Keratinocyte (primary cell): ENCODE data around the gene SPTBN2. TPM values are rescaled to one million over a fixed set of nuclear protein-coding genes. Genes with fewer than 3 reads are reported as not detected.

Experiments
- DNase-seq: peaks from one replicate; pipeline ENCODE4 v3.0.0-alpha.2; 2011; ENCODE audit warnings: low read depth, missing footprints, low spot score
- FAIRE-seq: peaks from 2 replicates; lab custom pipeline; 2011; peaks lifted over from hg19 to GRCh38; lab: Jason Lieb, UNC
- H2AFZ ChIP-seq: 2 replicates; pipeline ENCODE4 v1.6.0; 2012; ENCODE audit warnings: low read length, control low read depth, inconsistent platforms; ENCODE audit not compliant: control insufficient read depth
- H3K27ac ChIP-seq: 2 replicates; pipeline ENCODE4 v1.5.1; 2011; ENCODE audit warnings: low read length; ENCODE audit not compliant: control insufficient read depth, insufficient read depth
- H3K27me3 ChIP-seq: 3 replicates; pipeline ENCODE4 v1.6.0; 2011; ENCODE audit warnings: low read length; ENCODE audit not compliant: control insufficient read depth, insufficient read depth; ENCODE audit errors: extremely low read depth
- H3K36me3 ChIP-seq, 2 experiments: 2 replicates in 1 of 2; 3 replicates in 1 of 2; pipeline ENCODE4 v1.5.1; 2011; ENCODE audit warnings: low read length in 2 of 2, mild to moderate bottlenecking in 1 of 2; ENCODE audit not compliant: control insufficient read depth in 2 of 2, insufficient read depth in 2 of 2; ENCODE audit errors: extremely low read depth in 1 of 2
- H3K4me1 ChIP-seq: 3 replicates; pipeline ENCODE4 v1.5.1; 2011; ENCODE audit warnings: low read length; ENCODE audit not compliant: control insufficient read depth, insufficient read depth; ENCODE audit errors: extremely low read depth
- H3K4me2 ChIP-seq: 3 replicates; pipeline ENCODE4 v1.6.0; 2011; ENCODE audit warnings: low read depth, low read length; ENCODE audit not compliant: control insufficient read depth, insufficient read depth; ENCODE audit errors: extremely low read depth
- H3K4me3 ChIP-seq, 3 experiments: fragments of 200-600 bp in 1 of 3; sonication (generic) in 1 of 3; 2 replicates in 2 of 3; 3 replicates in 1 of 3; pipeline ENCODE4 v1.5.1; 2011 to 2016; ENCODE audit warnings: low read length in 3 of 3, mild to moderate bottlenecking in 3 of 3, control low read depth in 2 of 3, inconsistent platforms in 1 of 3, low read depth in 1 of 3, mixed read lengths in 1 of 3, mixed run types in 1 of 3, moderate library complexity in 1 of 3; ENCODE audit not compliant: control insufficient read depth in 2 of 3, insufficient read depth in 2 of 3; ENCODE audit errors: extremely low read depth in 1 of 3
- H3K79me2 ChIP-seq: 2 replicates; pipeline ENCODE4 v1.6.0; 2012; ENCODE audit warnings: low read length; ENCODE audit not compliant: control insufficient read depth, insufficient read depth
- H3K9ac ChIP-seq: 3 replicates; pipeline ENCODE4 v1.6.0; 2011; ENCODE audit warnings: low read length; ENCODE audit not compliant: control insufficient read depth, insufficient read depth; ENCODE audit errors: extremely low read depth
- H3K9me1 ChIP-seq: 3 replicates; pipeline ENCODE4 v1.6.0; 2011; ENCODE audit warnings: low read length; ENCODE audit not compliant: control insufficient read depth, insufficient read depth; ENCODE audit errors: extremely low read depth
- H3K9me3 ChIP-seq: 2 replicates; pipeline ENCODE4 v1.5.1; 2012; ENCODE audit warnings: low read depth, low read length; ENCODE audit not compliant: control insufficient read depth
- H4K20me1 ChIP-seq: 3 replicates; pipeline ENCODE4 v1.6.0; 2011; ENCODE audit warnings: low read length; ENCODE audit not compliant: control insufficient read depth, insufficient read depth; ENCODE audit errors: extremely low read depth
- CTCF ChIP-seq, 3 experiments: IDR thresholded peaks in 1 of 3; conservative IDR thresholded peaks in 1 of 3; optimal IDR thresholded peaks in 1 of 3; 2 replicates in 2 of 3; 3 replicates in 1 of 3; pipeline versions ENCODE3 to v1.5.1; 2011; ENCODE audit warnings: low read length in 3 of 3, mild to moderate bottlenecking in 3 of 3, moderate library complexity in 2 of 3, control low read depth in 1 of 3, inconsistent platforms in 1 of 3; ENCODE audit not compliant: insufficient read depth in 2 of 3; ENCODE audit errors: extremely low read depth in 1 of 3
- EZH2 ChIP-seq: IDR thresholded peaks from one replicate; pipeline ENCODE4 v1.6.1; 2012; ENCODE audit warnings: inconsistent platforms, mild to moderate bottlenecking, low read length, moderate library complexity
- dilution Hi-C: fragments of 300-500 bp; cut with MboI; formaldehyde crosslinking; loops from one replicate; pipeline ENCODE4 v1.7.0; 2020; ENCODE audit warnings: low sequenced_read_pairs; ENCODE audit not compliant: extremely low pct_ligation_motif_present
- polyA plus RNA-seq, 5 experiments: library from polyadenylated mRNA; depleted of rRNA in 3 of 5; stranded (reverse) in 3 of 5; stranded (forward) in 1 of 5; unstranded in 1 of 5; fragments of >200 nt; gene quantifications; 1 replicate in 1 of 5; 2 replicates in 3 of 5; 3 replicates in 1 of 5; pipeline versions ENCODE4 v1.2.1 to v1.2.3, GENCODE V29; 2011 to 2012; ENCODE audit warnings: missing spikeins in 2 of 5, low read depth in 1 of 5, low replicate concordance in 1 of 5

Gene SPTBN2
- polyA plus RNA-seq, 1 donor (not counting 4 experiments of a cell fraction or from before 2014, with no cell fraction given): 7.8 TPM

- Histone ChIP-seq H3K4me1 (peaks cover 26% of the 10 kb centered on the region), H3K9ac (peak overlapping the region; percentile 83), H3K36me3 (peaks cover 10 to 15% of the 10 kb centered on the region in 2 experiments), H2AFZ (peak overlapping the region; percentile 86), H3K4me2 (peak overlapping the region; percentile 90), H3K79me2 (no peaks in the 10 kb centered on the region), H3K9me3 (no peaks in the 10 kb centered on the region), H4K20me1 (no peaks in the 10 kb centered on the region), H3K27me3 (no peaks in the 10 kb centered on the region), H3K4me3 (peak overlapping the region; percentile 36 to 63 (median 63)), H3K9me1 (no peaks in the 10 kb centered on the region), H3K27ac (peak overlapping the region; percentile 92)
- peak; percentile 79 for DNase-seq
- FAIRE-seq: peak; percentile 98
- dilution Hi-C loops: loop anchor here (25.0 kb wide), 1 partner anchor 101 kb away; no protein-coding TSS in a partner anchor
- peak in 1 of 3 experiments; percentile 24 for TF ChIP-seq CTCF (optimal IDR thresholded peaks at IDR 0.05 in 1 of 3, IDR thresholded peaks at IDR 0.05 in 1 of 3, conservative IDR thresholded peaks at IDR 0.05 in 1 of 3; ENCODE audit: extremely low read depth in 1 of 3, insufficient read depth in 2 of 3, low read length in 3 of 3)
- no peak for TF ChIP-seq EZH2
Observed at GRCh38 chr11:66686100-66686785, 42.8 kb downstream of the SPTBN2 start.

DNA sequence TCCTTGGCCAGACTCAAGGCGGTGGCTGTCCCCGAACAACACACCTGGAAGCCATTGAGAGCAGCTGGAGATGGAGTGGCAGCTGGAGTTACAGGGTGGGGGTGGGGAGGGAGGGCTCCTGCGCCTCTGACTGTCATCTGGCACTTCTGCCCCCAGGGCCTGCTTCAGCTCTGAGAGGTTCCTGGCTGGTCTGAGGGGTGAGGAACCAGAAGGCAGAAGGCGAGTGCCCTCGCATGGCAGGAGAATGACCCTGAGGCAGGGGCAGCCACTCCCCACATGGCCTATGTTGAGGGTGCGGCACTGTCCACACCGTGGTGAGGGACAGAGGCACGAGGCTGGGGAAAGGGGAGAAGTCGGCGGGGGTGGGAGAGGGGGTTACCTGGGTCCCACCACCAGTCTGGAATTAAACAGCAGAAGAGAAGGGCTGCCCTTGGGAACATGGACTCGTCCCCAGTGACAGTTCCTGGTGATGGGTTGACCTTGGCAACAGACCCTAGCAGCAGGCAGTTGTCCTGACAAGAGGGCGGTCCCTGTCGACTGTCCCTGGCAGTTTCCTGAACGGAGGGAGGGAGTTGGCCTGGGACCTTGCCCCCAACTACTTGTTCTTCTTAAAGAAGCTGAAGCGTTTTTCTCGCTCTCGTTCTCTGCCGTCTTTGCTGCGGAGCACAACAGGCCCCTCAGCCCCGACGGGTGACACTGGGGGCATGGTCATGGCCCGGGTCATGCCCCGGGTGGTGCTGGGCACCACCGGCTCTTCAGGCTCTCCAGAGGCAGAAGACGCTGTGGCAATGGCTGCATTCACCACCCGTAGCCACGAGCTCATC is 43.5 kb downstream of the SPTBN2 start:
- Histone ChIP-seq H3K9me1 (no peaks in the 10 kb centered on the region), H3K4me2 (peak overlapping the region; percentile 90), H3K27ac (peak overlapping the region; percentile 92), H3K79me2 (no peaks in the 10 kb centered on the region), H3K36me3 (peaks cover 8 to 15% of the 10 kb centered on the region in 2 experiments), H4K20me1 (no peaks in the 10 kb centered on the region), H3K4me1 (peaks cover 26% of the 10 kb centered on the region), H3K9me3 (no peaks in the 10 kb centered on the region), H3K9ac (peak overlapping the region; percentile 83), H2AFZ (peak overlapping the region; percentile 60), H3K4me3 (peak overlapping the region; percentile 36 to 63 (median 63)), H3K27me3 (no peaks in the 10 kb centered on the region)
- dilution Hi-C loops: loop anchor here (25.0 kb wide), 1 partner anchor 102 kb away; no protein-coding TSS in a partner anchor
- FAIRE-seq: no peak
- no peak for DNase-seq
- no peak for TF ChIP-seq EZH2
- TF ChIP-seq CTCF (optimal IDR thresholded peaks at IDR 0.05 in 1 of 3, IDR thresholded peaks at IDR 0.05 in 1 of 3, conservative IDR thresholded peaks at IDR 0.05 in 1 of 3; ENCODE audit: extremely low read depth in 1 of 3, insufficient read depth in 2 of 3, low read length in 3 of 3): peak in 1 of 3 experiments; percentile 32
